Mesenteric fat pad (tissue), 1 donor: ENCODE results near the gene KIFC3. TPM values are rescaled to one million over a fixed set of nuclear protein-coding genes. Genes with fewer than 3 reads are reported as not detected.
"Not testable (repeated sequence)": the region's sequence is repeated elsewhere in the genome, so short reads cannot be mapped to it uniquely, and the experiment has no call there.

Experiments
- DNase-seq: peaks from one replicate; pipeline ENCODE4 v3.0.0-alpha.2; 2020; ENCODE audit warnings: low spot score
- total RNA-seq: library from RNA; stranded (reverse); fragmentation: NEBNext Ultra II Directional; extraction: Animal tissue kit (Norgen Biotek cat#: 25700); gene quantifications from one replicate; pipeline ENCODE4 v1.2.1, GENCODE V29; 2021
- donor health status: DM: yes; HTN: yes; CAD: no.

KIFC3 gene
- total RNA-seq, 1 donor from 2014 or later, result 62.3 TPM

GRCh38 chr16:57743458-57743857, 58.8 kb downstream of the KIFC3 start:
- DNase-seq, result no peak

- no peak for DNase-seq
These were observed 59.7 kb downstream of the KIFC3 start for GRCh38 chr16:57742543-57742942.

- DNase-seq, result no peak
These were observed 60.6 kb downstream of the KIFC3 start for GRCh38 chr16:57741660-57742191.

GRCh38 chr16:57740423-57741071, 61.7 kb downstream of the KIFC3 start:
- no peak for DNase-seq

DNA sequence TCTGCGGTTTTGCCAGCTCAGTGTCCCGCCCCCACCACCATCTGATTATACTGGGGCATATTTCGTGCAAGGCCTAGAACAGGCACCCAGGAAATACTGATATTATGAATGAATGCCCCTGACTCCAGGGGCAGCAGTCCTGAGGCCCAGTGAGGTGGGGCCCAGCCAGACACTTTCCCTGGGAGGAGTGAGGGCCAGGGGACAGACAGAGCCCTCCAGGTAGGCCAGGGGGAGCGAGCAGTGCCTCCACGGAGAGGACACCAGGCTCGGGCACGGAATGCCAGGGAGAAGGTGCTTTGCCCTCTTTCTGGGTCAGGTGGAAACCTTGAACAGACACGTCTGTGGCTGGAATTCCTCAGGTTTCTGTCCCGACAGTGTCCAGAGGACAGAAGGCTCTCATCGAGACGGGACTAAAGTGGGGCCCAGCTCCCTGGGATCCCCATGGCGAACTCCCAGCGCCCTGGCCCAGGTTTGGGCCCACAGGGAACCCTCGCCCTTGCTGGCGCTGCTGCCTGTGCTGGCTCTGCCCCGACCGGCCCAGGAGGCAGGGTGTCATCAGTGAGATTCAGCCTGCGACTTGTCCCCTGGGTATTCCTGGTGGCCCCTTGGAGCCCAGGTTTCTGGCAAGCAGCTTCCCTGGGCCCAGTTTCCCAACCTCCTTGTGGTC, 62.4 kb downstream of the KIFC3 start:
- no peak for DNase-seq

GRCh38 chr16:57738844-57739243, 63.4 kb downstream of the KIFC3 start:
- no peak for DNase-seq

DNA sequence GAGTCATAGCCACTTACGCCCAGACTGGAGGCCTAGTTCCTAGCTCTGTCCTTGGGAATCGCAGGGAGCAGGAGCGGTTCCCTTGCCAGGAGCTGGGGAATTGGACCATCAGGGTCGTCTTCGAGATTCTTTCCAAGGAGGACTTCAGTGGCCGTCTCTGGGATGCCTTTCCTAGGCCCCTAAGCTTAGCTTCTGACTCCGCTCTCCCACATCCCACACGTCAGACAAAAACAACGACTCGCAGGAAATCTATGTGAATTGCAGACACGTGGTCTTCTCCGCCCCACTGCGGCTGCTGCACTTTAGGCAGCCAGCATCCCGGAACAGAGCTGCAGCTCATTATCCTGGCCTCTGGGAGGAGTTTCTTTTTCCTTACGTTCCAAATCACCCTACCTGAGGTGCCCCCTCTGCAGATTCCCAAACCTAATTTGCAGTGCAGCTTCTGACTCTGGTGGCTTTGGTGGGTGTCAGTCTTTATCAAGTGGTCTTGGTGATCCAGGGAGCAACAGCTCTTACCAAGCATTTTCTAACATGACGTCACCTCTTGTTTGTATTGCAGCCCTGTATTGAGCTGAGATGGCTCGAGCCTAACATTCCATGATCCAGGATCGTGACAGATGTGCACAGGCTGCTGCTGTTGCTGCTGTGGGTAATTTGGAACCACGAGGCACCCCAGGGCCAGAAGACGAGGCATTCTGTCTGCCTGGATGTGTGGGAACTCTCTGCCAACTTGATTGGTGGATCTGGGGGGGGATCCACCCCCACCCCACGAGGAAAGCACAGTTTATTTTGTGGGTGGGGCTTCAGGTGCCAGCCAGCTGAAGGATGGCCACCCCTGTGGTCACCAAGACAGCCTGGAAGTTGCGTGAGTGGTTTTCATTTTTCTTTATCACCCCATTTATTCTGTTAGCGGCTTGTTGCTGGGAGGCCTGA, 65.6 kb downstream of the KIFC3 start:
- DNase-seq, result no peak

DNA sequence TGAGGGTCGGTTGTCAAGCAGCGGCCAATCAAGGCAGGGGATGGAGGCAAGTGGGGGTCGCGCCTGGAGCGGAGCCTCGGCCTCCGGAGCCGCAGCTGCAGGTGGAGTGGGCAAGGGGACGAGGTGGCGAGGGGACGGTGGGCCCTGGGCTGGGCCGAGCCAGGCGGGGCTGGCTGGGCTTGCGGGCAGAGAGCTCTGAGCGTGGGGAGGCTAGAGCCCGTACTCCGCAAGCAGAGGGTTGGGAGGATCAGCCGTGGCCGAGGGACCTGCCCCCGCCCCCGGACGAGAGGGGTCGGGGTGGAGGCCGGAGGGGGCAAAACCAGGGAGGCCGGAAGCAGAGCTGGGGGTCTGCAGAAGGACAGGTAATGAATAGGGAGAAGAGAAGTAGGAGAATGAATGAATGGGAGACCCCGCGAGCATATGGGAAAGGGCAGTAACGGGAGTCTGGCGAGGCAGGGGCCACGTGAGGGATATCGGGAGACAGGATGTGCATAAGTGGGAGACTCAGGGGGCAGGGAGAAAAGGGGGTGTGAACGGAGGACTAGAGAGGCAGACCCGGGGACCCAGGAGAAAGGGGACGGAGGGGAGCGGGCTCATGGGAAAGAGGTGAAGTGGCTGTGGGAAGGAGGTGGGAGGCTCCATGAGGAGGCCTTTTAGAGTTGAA, 66.4 kb downstream of the KIFC3 start, which contains the start of gene KATNB1:
KATNB1 (plus strand) TSS at position 16 of the 664 bp plus-strand sequence. CDS start 1,474 bp downstream, outside the sequence.
- no peak for DNase-seq

- peak; percentile 99 for DNase-seq
These were observed 67.2 kb downstream of the KIFC3 start for GRCh38 chr16:57734925-57735754.

DNA sequence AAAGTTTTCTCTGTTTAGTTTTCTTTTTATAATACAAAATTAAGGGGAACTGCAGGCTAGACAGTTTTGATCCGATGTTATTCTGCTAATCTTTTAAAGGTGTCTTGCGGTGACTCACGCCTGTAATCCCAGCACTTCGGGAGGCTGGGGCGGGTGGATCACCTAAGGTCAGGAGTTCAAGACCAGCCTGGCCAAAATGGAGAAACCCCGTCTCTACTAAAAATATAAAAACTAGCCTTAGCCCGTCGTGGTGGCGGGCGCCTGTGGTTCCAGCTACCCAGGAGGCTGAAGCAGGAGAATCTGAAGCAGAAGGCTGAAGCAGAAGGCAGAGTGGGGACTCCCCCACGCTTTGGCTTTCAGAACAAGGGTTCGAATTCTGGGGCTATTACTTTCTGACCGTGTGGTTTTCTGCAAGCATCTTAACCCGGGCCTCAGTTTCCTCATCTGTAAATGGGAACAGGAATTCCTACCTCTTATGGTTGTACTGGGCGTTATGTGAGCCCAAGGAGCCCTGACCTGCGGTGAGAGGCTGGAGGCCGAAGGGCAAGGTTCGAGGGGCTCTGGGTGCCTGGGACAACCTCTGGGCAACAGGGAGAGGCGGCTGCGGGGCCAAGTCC, 67.9 kb downstream of the KIFC3 start:
- DNase-seq, result peak; percentile 43

GRCh38 chr16:57732714-57733113, 69.6 kb downstream of the KIFC3 start:
- DNase-seq, result peak; percentile 37

- DNase-seq, result no peak
These were observed 70.3 kb downstream of the KIFC3 start for GRCh38 chr16:57732037-57732436.

DNA sequence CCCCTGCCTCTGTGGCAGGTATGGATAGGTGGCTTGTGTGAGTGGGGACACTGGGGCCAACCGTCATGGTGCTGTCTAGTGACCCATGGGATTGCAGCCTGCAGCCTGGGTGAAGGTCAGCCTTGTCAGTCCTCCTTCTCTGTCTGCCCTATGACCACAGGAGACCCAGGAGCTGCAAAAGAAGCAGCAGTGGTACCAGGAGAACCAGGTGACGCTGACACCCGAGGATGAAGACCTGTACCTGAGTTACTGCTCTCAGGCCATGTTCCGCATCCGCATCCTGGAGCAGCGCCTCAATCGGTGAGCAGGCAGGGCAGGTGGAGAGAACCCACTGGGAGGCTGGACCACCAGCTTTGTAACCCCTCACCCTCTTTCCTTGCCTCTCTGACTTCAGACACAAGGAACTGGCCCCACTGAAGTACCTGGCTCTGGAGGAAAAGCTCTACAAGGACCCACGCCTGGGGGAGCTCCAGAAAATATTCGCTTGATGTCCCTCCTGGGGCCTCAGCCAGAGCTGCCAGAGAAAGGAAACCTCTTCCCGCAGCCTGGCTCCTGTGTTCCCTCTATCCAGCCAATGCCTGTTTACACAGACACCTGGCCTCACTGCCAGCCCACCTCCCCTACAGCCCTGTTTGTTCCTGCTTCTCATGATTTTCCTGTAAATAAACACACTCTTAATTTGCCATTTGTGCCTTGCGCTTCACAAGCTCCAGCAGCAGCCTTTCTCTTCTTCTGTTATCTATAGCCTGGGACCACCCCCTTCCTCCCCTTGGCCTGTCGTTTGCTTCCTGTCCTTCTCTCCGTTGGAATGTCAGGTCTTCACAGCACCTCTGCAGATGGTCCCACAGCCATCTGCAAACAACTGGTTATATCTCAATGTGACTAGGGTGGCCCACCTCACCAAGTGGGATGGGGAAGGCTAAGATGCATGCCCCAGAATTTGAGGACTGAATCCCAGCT, 71.2 kb downstream of the KIFC3 start:
- DNase-seq, result peak; percentile 75

GRCh38 chr16:57729852-57730251, 72.4 kb downstream of the KIFC3 start:
- not testable (repeated sequence) for DNase-seq

DNA sequence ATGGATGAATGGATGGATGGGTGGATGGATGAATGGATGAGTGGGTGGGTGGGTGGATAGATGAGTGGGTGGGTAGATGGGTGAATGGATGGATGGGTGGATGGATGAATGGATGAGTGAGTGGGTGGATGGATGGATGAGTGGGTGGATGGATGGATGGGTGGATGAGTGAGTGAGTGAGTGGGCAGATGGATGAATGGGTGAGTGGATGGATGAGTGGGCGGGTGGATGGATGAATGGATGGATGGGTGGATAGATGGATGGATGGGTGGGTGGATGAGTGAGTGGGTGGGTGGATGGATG, 73.2 kb downstream of the KIFC3 start:
- no peak for DNase-seq

DNA sequence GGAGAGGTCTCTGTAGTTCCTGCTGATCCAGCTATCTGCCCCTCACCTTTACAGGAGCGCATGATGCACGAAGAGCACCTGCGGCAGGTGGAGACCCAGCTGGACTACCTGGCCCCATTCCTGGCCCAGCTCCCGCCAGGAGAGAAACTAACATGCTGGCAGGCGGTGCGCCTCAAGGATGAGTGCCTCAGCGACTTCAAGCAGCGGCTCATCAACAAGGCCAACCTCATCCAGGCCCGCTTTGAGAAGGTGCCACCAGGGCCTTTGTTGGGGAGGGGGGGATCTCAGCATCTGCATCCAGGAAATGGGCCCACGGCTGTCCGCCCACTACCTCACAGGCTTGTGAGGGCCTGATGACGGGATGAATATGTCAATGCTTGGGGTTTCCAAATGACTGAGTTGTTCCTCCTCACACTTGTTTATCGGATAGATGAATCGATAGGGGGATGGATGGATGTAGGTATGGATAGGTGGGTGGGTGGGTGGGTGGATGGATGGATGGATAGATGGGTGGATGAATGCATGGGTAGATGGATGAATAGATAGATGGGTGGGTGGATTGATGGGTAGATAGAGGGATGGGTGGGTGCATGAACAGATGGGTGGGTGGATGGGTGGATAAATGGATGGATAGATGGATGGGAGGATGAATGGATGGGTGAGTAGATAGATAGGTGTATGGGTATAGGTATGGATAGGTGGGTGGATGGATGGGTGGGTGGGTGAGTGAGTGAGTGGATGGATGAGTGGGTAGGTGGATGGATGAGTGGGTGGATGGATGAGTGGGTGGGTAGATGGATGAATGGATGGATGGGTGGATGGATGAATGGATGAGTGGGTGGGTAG, 73.7 kb downstream of the KIFC3 start:
- no peak for DNase-seq

DNA sequence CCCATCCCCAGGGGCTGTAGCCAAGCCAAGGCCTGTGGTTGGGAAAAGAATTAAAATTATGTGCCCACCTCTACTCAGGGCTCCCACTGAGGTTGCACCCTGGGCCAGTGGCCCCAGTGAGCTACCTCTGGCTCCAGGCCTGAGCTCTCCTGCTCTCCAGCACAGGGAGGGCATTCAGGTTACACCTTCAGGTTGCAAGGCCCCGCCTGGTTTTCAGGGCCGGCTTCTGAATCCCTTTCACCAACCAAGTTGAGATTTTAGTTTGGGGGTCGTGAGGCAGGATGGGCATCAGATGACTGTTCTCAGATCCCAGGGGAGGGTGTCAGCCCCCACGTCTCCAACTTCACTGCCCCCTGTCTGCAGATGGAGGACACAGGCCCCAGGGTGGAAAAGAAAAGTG, 74.7 kb downstream of the KIFC3 start:
- no peak for DNase-seq
